Neural progenitor cell (in vitro differentiated cells): Measurements from ENCODE around the gene DHRS12. TPM values are rescaled to one million over a fixed set of nuclear protein-coding genes. Genes with fewer than 3 reads are reported as not detected.
"Not testable (repeated sequence)": the region's sequence is repeated elsewhere in the genome, so short reads cannot be mapped to it uniquely, and the experiment has no call there.

Experiments used
- DNase-seq: peaks from one replicate; pipeline ENCODE4 v3.0.0-alpha.2; 2016; ENCODE audit warnings: low spot score
- H2AFZ ChIP-seq: fragments of 200-600 bp; sonication (generic); replicated peaks from 2 replicates; pipeline ENCODE4 v1.6.1; 2016; ENCODE audit warnings: antibody characterized with exemption
- H3F3A ChIP-seq: fragments of 200-600 bp; sonication (generic); 2 replicates; pipeline ENCODE4 v1.6.1; 2016; ENCODE audit warnings: antibody characterized with exemption, low read depth
- H3K27ac ChIP-seq: fragments of 200-600 bp; sonication (generic); 2 replicates; pipeline ENCODE4 v1.5.1; 2016; ENCODE audit warnings: mild to moderate bottlenecking
- H3K27me3 ChIP-seq: fragments of 200-600 bp; sonication (generic); 2 replicates; pipeline ENCODE4 v1.6.1; 2016; ENCODE audit warnings: mild to moderate bottlenecking, moderate library complexity
- H3K36me3 ChIP-seq: fragments of 200-600 bp; sonication (generic); 2 replicates; pipeline ENCODE4 v1.5.1; 2016
- H3K4me1 ChIP-seq: fragments of 200-600 bp; sonication (generic); 2 replicates; pipeline ENCODE4 v1.6.1; 2016; ENCODE audit warnings: mixed run types
- H3K4me2 ChIP-seq: fragments of 200-600 bp; sonication (generic); 2 replicates; pipeline ENCODE4 v1.6.1; 2016
- H3K4me3 ChIP-seq: fragments of 200-600 bp; sonication (generic); 2 replicates; pipeline ENCODE4 v1.5.1; 2016
- H3K79me2 ChIP-seq: fragments of 200-600 bp; sonication (generic); 2 replicates; pipeline ENCODE4 v1.6.1; 2016; ENCODE audit warnings: low read depth
- H3K9ac ChIP-seq: fragments of 200-600 bp; sonication (generic); 2 replicates; pipeline ENCODE4 v1.6.1; 2016
- H3K9me3 ChIP-seq: fragments of 200-600 bp; sonication (generic); 2 replicates; pipeline ENCODE4 v1.5.1; 2016; ENCODE audit warnings: low read depth
- H4K20me1 ChIP-seq: fragments of 200-600 bp; sonication (generic); 2 replicates; pipeline ENCODE4 v1.6.1; 2016; ENCODE audit warnings: low read depth
- H3K27ac Mint-ChIP-seq: 3 replicates; pipeline ENCODE4 v1.8.0; 2021; ENCODE audit warnings: mixed read lengths
- H3K27me3 Mint-ChIP-seq: 2 replicates; pipeline ENCODE4 v1.8.0; 2022; ENCODE audit warnings: low read depth, mild to moderate bottlenecking, inconsistent platforms, moderate library complexity, mixed read lengths; ENCODE audit not compliant: insufficient read depth
- H3K36me3 Mint-ChIP-seq: 3 replicates; pipeline ENCODE4 v1.8.0; 2021; ENCODE audit warnings: mixed read lengths
- H3K4me1 Mint-ChIP-seq: 3 replicates; pipeline ENCODE4 v1.8.0; 2021; ENCODE audit warnings: mixed read lengths
- H3K4me3 Mint-ChIP-seq: 3 replicates; pipeline ENCODE4 v1.8.0; 2021; ENCODE audit warnings: mild to moderate bottlenecking, moderate library complexity, mixed read lengths
- H3K9me3 Mint-ChIP-seq: 3 replicates; pipeline ENCODE4 v1.8.0; 2020; ENCODE audit warnings: mixed read lengths
- EZH2 ChIP-seq: fragments of 200-600 bp; sonication (generic); IDR thresholded peaks from 2 replicates; pipeline ENCODE4 v1.6.1; 2017; ENCODE audit warnings: antibody characterized with exemption, mild to moderate bottlenecking, moderate library complexity
- EZH2phosphoT487 ChIP-seq: fragments of 200-600 bp; sonication (generic); IDR thresholded peaks from 2 replicates; pipeline ENCODE4 v1.6.1; 2017; ENCODE audit warnings: antibody characterized with exemption
- total RNA-seq: library from RNA; depleted of rRNA; stranded (reverse); fragments of >200 nt; gene quantifications from 2 replicates; pipeline ENCODE4 v1.2.3, GENCODE V29; 2015; ENCODE audit warnings: low replicate concordance
- TF ChIP-seq, protein P1 (sequence below): fragments of 200-600 bp; sonication (generic); IDR thresholded peaks from 2 replicates; pipeline ENCODE4 v1.5.1; 2017; ENCODE audit warnings: antibody characterized with exemption, mild to moderate bottlenecking

DHRS12 gene
- total RNA-seq, 1 donor from 2014 or later: 5.2 TPM

DNA sequence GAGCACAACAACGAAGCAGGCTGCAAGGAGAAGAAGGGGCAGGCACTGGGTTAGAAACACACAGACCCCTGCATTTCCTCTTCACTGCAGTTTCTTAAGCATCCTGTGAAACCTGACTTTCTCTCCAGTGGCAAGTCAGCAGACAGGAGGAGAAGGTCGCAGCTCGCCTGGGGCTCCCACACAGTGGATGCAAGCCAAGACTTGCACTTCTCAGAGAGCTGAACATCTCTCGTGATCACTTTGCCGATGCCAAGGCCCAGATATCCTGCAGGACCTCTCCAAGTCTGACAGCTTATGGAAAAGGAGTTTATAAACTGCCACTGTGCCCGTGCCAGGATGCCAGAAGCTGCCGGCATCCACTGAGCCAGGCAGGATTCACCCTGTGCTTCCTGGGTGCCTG is 22.6 kb upstream of the DHRS12 start:
- Mint-ChIP-seq H3K4me1 (no peaks in the 10 kb centered on the region), H3K9me3 (no peaks in the 10 kb centered on the region), H3K27ac (no peak overlapping the region), H3K27me3 (no peaks in the 10 kb centered on the region), H3K36me3 (no peaks in the 10 kb centered on the region), H3K4me3 (no peak overlapping the region)
- Histone ChIP-seq H3K36me3 (no peaks in the 10 kb centered on the region), H3K4me1 (peaks cover 3% of the 10 kb centered on the region), H3K4me3 (no peak overlapping the region), H3K9me3 (no peaks in the 10 kb centered on the region), H3K79me2 (no peaks in the 10 kb centered on the region), H3K27me3 (no peaks in the 10 kb centered on the region), H3K9ac (no peak overlapping the region), H3F3A (no peaks in the 10 kb centered on the region), H4K20me1 (no peaks in the 10 kb centered on the region), H3K27ac (no peak overlapping the region), H2AFZ (no peak overlapping the region), H3K4me2 (no peak overlapping the region)
- no peak for TF ChIP-seq EZH2phosphoT487
- TF ChIP-seq, protein P1, sequence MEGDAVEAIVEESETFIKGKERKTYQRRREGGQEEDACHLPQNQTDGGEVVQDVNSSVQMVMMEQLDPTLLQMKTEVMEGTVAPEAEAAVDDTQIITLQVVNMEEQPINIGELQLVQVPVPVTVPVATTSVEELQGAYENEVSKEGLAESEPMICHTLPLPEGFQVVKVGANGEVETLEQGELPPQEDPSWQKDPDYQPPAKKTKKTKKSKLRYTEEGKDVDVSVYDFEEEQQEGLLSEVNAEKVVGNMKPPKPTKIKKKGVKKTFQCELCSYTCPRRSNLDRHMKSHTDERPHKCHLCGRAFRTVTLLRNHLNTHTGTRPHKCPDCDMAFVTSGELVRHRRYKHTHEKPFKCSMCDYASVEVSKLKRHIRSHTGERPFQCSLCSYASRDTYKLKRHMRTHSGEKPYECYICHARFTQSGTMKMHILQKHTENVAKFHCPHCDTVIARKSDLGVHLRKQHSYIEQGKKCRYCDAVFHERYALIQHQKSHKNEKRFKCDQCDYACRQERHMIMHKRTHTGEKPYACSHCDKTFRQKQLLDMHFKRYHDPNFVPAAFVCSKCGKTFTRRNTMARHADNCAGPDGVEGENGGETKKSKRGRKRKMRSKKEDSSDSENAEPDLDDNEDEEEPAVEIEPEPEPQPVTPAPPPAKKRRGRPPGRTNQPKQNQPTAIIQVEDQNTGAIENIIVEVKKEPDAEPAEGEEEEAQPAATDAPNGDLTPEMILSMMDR: no peak
- TF ChIP-seq EZH2: no peak
- DNase-seq: no peak

DNA sequence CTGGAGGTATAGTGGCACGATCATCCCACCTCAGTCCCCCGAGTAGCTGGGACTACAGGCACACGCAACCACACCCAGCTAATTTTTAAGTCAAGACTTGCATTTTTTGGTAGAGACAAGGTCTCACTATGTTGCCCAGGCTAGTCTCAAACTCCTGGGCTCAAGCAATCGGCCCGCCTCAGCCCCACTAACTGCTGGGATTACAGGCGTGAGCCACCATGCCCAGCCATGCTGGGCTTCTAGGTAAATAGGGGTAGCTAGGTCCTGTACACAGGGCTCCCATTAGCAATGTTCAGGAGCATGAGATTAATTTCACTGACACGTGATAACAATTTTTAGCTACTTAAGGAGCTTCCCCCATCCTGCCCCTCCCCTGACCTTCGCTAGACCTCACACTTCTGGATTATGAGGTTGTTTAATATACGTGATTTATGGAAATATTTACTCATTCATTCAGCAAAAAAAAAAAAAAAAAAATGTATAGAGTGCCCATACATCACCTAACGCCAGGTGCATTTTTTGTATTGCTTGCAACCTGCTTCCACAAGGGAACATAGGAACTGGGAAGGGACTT is 21.8 kb upstream of the DHRS12 start:
- no peaks in the 10 kb centered on the region for H3F3A ChIP-seq
- no peak for DNase-seq
- no peak overlapping the region for H3K27ac ChIP-seq
- H3K9me3 ChIP-seq: no peaks in the 10 kb centered on the region
- no peak overlapping the region for H3K4me3 ChIP-seq
- no peak overlapping the region for H3K9ac ChIP-seq
- no peaks in the 10 kb centered on the region for H3K36me3 ChIP-seq
- H3K79me2 ChIP-seq: no peaks in the 10 kb centered on the region
- no peaks in the 10 kb centered on the region for H3K4me1 Mint-ChIP-seq
- H3K27ac Mint-ChIP-seq: no peak overlapping the region
- H3K4me3 Mint-ChIP-seq: no peak overlapping the region
- H3K9me3 Mint-ChIP-seq: no peaks in the 10 kb centered on the region
- no peaks in the 10 kb centered on the region for H3K36me3 Mint-ChIP-seq
- H3K27me3 ChIP-seq: no peaks in the 10 kb centered on the region
- H3K27me3 Mint-ChIP-seq: no peaks in the 10 kb centered on the region
- no peak overlapping the region for H3K4me2 ChIP-seq
- H3K4me1 ChIP-seq: peaks cover 3% of the 10 kb centered on the region
- no peak overlapping the region for H2AFZ ChIP-seq
- TF ChIP-seq, protein P1: no peak
- TF ChIP-seq EZH2phosphoT487: no peak
- no peak for TF ChIP-seq EZH2
- H4K20me1 ChIP-seq: no peaks in the 10 kb centered on the region

DNA sequence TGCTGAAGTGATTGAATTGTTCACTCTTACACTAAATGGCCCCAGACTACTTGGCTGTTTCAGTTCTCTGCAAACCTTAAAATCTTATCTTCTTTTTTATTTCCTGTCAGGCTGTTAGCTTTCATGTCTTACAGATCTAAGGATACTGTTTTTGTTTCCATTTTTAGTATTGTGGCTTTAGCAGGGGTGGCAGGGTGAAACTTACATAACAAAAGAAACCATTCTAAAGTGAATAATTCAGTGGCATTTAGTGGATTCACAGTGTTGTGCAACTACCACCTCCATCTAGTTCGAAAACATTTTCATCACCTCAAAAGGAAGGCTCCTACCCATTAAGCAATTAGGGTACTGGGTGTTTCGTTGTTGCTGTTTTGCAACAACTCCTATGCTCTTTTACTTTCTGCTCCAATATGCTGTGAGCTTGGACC is 21.2 kb upstream of the DHRS12 start:
- Histone ChIP-seq H3K79me2 (no peaks in the 10 kb centered on the region), H3K36me3 (no peaks in the 10 kb centered on the region), H3K4me2 (no peak overlapping the region), H3K27me3 (no peaks in the 10 kb centered on the region), H3K9me3 (no peaks in the 10 kb centered on the region), H2AFZ (no peak overlapping the region), H3K4me3 (no peak overlapping the region), H3K9ac (no peak overlapping the region), H3K27ac (no peak overlapping the region), H3K4me1 (peaks cover 3% of the 10 kb centered on the region), H3F3A (no peaks in the 10 kb centered on the region), H4K20me1 (no peaks in the 10 kb centered on the region)
- Mint-ChIP-seq H3K36me3 (no peaks in the 10 kb centered on the region), H3K4me1 (peaks cover under 1% of the 10 kb centered on the region), H3K9me3 (no peaks in the 10 kb centered on the region), H3K27ac (peak overlapping the region; percentile 66), H3K27me3 (no peaks in the 10 kb centered on the region), H3K4me3 (no peak overlapping the region)
- TF ChIP-seq, protein P1: no peak
- no peak for TF ChIP-seq EZH2
- DNase-seq: no peak

DNA sequence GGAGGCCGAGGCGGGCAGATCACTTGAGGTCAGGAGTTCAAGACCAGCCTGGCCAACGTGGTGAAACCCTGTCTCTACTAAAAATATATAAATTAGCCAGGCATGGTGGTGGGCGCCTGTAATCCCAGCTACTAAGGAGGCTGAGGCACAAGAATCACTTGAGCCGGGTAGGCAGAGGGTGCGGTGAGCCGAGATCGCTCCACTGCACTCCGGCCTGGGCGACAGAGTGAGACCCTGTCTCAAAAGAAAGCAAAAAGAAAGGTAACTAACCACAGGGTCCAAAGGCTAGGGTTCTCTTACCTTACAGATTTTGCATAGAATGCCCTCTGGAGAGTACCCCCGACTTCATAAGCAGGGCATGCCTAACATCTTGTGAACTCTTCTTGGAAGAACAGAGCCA is 20.7 kb upstream of the DHRS12 start:
- not testable (repeated sequence) for H3K79me2 ChIP-seq, H3K4me3 ChIP-seq, H3K9me3 ChIP-seq, DNase-seq, H3K27me3 ChIP-seq, H3K4me1 Mint-ChIP-seq, H3K9ac ChIP-seq, H3F3A ChIP-seq, H3K27me3 Mint-ChIP-seq, H3K27ac ChIP-seq, H3K36me3 Mint-ChIP-seq, H3K27ac Mint-ChIP-seq, H3K9me3 Mint-ChIP-seq, H3K4me3 Mint-ChIP-seq, H3K4me2 ChIP-seq, H3K36me3 ChIP-seq, H3K4me1 ChIP-seq, H4K20me1 ChIP-seq, H2AFZ ChIP-seq
